GM13976 (cell line): ENCODE results near the gene PPM1L.

Experiments
- DNase-seq: peaks from one replicate; pipeline ENCODE4 v3.0.0; 2012; ENCODE audit warnings: low spot score
- in situ Hi-C: fragments of 300-500 bp; cut with MboI; formaldehyde crosslinking; loops from one replicate; pipeline ENCODE4 v1.12.0; 2022; ENCODE audit warnings: low sequenced_read_pairs, mixed read lengths, inconsistent platforms; ENCODE audit not compliant: unreplicated experiment
- TF ChIP-seq, protein P1 (sequence below): IDR thresholded peaks from 2 replicates; pipeline ENCODE4 v1.5.1; 2012; ENCODE audit warnings: borderline replicate concordance, mild to moderate bottlenecking; ENCODE audit not compliant: insufficient read depth; ENCODE audit errors: extremely low read depth, missing control alignments, control extremely low read depth

Gene PPM1L

GRCh38 chr3:160725338-160725737, 30.7 kb upstream of the PPM1L start:
- in situ Hi-C loops, result no loop called here
- no peak for DNase-seq
- TF ChIP-seq, protein P1, sequence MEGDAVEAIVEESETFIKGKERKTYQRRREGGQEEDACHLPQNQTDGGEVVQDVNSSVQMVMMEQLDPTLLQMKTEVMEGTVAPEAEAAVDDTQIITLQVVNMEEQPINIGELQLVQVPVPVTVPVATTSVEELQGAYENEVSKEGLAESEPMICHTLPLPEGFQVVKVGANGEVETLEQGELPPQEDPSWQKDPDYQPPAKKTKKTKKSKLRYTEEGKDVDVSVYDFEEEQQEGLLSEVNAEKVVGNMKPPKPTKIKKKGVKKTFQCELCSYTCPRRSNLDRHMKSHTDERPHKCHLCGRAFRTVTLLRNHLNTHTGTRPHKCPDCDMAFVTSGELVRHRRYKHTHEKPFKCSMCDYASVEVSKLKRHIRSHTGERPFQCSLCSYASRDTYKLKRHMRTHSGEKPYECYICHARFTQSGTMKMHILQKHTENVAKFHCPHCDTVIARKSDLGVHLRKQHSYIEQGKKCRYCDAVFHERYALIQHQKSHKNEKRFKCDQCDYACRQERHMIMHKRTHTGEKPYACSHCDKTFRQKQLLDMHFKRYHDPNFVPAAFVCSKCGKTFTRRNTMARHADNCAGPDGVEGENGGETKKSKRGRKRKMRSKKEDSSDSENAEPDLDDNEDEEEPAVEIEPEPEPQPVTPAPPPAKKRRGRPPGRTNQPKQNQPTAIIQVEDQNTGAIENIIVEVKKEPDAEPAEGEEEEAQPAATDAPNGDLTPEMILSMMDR, result no peak

GRCh38 chr3:160735826-160736225, 20.2 kb upstream of the PPM1L start:
- DNase-seq, result no peak
- in situ Hi-C loops, result no loop called here

GRCh38 chr3:160738048-160738447, 18.0 kb upstream of the PPM1L start:
- TF ChIP-seq, protein P1, result no peak
- no peak for DNase-seq
- in situ Hi-C loops, result no loop called here

More at GRCh38 chr3:160735826-160736225, 20.2 kb upstream of the PPM1L start:
- TF ChIP-seq, protein P1, result no peak

DNA sequence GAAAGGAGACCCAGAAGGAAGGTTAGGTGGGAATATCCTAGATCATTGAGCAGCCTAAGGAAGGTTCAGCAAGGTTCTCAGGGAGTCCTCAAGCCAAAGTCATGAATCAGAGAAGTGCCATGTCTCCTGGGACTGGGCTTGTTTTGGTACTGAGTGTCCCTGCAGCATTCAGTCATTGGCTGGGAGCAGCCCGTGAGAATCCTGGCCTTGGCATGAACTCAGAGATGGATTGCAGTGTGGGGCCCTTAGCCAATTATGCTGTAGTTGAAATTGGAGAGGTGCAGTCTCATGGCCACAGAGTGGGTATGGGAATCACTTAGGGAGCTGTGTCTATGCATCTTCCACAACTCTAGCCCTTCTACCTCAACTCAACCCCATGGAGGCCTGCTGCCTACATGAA, 17.0 kb upstream of the PPM1L start:
- TF ChIP-seq, protein P1, result no peak
- in situ Hi-C loops, result no loop called here
- DNase-seq, result no peak

DNA sequence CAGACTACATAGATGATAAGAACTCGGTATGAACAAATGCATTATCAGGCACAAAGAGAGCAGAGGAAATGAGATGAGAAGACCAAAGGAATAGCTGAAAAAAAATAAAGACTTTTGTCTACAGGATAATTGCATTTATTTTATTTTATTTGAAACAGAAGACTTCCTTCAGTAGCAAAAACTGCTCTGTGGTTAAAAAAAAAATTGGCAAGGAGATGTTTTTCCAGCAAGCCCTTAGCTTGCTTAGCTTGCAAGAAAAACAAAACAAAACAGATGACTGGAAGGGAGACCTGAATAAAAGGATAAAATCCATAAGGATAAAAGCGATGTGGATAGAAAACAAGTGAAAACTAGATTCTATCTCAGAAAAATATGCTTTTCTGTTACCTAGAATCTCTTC, 9.1 kb upstream of the PPM1L start:
- TF ChIP-seq, protein P1, result no peak
- no peak for DNase-seq
- in situ Hi-C loops, result no loop called here

DNA sequence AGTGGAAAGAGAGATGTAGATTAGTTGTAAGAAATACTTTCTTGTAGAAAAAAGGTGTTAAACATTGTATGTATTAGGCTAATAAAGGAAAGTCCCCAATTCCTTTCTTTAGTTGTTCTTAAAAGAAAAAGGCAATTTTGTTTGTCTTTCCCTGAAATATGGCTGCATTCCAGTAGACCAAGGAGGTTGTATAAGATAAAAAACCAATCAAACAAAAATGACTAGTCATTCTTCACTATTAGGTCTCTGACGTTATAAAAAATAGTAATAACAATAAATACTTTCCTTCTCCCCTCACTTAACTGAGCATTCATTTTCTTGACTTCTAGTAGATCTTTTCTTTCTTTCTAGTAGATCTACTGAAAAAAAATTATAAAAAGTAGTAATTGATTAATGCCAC, 8.6 kb upstream of the PPM1L start:
- DNase-seq, result no peak
- in situ Hi-C loops, result no loop called here
- TF ChIP-seq, protein P1, result no peak

GRCh38 chr3:160748231-160748630, 7.8 kb upstream of the PPM1L start:
- DNase-seq, result no peak
- TF ChIP-seq, protein P1, result no peak
- in situ Hi-C loops, result no loop called here
